DMS 273 (cell line): ENCODE data around the gene TMEM240.
"Not testable (repeated sequence)": the region's sequence is repeated elsewhere in the genome, so short reads cannot be mapped to it uniquely, and the experiment has no call there.

ENCODE experiments used
- DNase-seq: peaks from one replicate; lab custom pipeline; 2025; ENCODE audit not compliant: unreplicated experiment; lab: John Stamatoyannopoulos, UW

TMEM240 gene

GRCh38 chr1:1505801-1506200 is 34.6 kb downstream of the TMEM240 start:
- not testable (repeated sequence) for DNase-seq

- peak; percentile 16 for DNase-seq
Observed at GRCh38 chr1:1505366-1505798, 35.0 kb downstream of the TMEM240 start.

DNA sequence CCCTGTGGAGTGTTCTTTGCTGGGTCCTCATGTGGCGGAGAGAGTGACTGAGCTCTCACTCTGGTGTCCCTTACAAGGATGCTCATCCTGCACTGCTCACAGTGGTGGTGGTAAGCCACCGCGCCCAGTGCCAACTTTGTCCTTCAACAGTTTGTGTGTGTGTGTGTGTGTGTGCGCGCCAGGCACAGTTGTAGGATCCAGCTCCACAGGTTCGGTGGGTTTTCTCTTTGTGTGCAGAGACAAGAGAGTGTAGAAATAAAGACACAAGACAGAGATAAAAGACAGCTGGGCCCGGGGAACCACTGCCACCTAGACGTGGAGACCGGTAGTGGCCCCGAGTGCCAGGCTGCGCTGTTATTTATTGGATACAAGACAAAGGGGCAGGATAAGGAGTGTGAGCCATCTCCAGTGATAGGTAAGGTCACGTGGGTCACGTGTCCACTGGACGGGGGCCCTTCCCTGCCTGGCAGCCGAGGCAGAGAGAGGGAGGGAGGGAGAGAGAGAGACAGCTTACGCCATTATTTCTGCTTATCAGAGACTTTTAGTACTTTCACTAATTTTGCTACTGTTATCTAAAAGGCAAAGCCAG is 35.6 kb downstream of the TMEM240 start:
- DNase-seq: peak; percentile 54

GRCh38 chr1:1495461-1495975 is 44.9 kb downstream of the TMEM240 start:
- not testable (repeated sequence) for DNase-seq

- not testable (repeated sequence) for DNase-seq
Observed at GRCh38 chr1:1494311-1494710, 46.1 kb downstream of the TMEM240 start.

GRCh38 chr1:1491601-1492000 is 48.8 kb downstream of the TMEM240 start:
- DNase-seq: no peak

DNA sequence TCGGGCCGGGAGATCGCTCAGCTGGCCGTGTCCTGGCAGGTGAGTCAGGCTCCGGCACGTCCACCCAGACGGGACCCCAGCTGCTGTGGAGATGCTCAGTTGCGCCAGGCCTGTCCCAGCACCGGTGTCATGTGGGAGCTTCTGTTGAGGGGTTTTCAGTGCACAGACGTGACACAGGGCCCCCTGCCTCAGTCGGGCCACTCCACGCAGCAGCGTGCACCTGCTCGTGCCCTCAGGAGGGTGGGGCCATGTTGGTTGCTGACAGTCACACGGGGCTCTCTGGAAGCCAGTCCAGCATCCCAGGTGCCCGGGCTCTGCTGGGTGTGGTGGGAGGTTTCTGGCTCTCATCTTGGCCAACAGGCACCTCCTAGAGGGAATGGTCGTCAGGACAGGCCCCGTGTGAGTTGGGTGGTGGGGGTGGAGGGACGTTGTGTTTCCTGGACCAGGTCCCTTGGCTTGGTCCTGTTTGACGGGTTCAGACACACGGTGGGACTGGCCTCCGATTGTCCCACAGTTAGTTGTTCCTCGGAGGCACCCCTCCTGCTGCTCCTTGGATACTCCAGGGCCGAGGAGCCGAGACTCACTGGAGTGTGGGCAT is 49.7 kb downstream of the TMEM240 start:
- no peak for DNase-seq

GRCh38 chr1:1489861-1490260 is 50.6 kb downstream of the TMEM240 start:
- no peak for DNase-seq

DNA sequence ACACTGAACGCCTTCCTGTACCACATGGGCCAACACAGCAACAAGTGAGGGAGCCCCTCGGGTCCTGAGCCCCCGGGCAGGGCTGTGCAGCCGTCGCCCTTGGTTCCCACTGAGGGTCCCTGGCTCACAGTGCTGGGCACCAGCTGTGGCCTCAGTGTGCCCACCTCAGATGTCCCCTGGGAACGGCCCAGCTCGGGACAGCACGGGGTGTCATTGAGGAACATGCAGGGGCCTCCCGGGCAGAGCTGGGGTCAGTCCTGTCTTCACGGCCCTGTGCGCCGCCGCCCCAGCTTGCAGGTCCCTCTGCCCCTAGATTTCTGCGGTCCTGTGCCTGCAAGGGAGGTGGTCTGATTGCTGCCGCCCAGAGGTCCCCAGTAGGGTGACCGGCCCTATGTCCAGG is 51.2 kb downstream of the TMEM240 start:
- DNase-seq: no peak

- no peak for DNase-seq
Observed at GRCh38 chr1:1487701-1488100, 52.7 kb downstream of the TMEM240 start.

- not testable (repeated sequence) for DNase-seq
Observed at GRCh38 chr1:1485755-1486317, 54.6 kb downstream of the TMEM240 start.

DNA sequence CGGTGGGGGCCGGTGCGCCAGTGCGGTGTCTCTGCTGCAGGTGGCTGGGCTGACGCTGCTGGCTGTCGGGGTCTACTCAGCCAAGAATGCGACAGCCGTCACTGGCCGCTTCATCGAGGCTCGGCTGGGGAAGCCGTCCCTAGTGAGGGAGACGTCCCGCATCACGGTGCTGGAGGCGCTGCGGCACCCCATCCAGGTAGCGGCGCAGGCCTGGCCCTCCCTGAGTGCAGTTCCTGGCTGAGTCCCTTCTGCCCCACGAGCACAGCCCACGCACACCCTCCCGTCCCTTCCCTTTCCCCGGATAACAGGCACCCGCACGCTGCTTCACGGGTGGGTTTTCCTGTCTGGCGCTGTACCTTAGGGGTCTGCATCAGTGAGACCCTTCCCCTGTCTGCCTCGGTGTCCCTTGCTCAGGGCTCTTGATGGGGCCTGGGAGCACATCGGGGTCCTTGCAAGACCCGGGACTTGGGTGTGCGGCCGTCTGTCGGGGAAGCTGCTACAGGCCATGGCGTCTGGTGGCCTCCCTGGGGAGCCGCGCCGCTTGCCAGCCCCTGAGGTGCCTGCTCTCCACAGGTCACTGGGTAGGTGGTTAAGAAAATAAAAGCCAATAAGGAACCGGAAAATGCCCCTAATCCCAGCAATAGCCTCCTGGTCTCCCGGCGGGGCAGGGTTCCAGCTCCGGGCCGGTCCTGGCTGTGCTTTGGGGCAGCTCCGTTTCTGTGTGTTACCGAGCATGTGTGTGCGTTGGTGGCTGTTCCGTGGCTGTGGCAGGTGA is 55.3 kb downstream of the TMEM240 start:
- not testable (repeated sequence) for DNase-seq
